ENCODE measurements around the gene EGFR.

Gene EGFR
- total RNA-seq, result 0.12 to 0.30 reads per million in 2 experiments

GRCh38 chr7:55018361-55019190, at the start of gene EGFR:
Gene EGFR, plus strand, starts transcription at chr7:55019017. Its CDS starts 261 bp downstream, at chr7:55019278.
- no peak for DNase-seq (ENCODE audit: low read depth)

- no peak for DNase-seq (ENCODE audit: low read depth)
Observed at GRCh38 chr7:54969208-54969967, 49.4 kb upstream of the EGFR start.

- no peak for DNase-seq (ENCODE audit: low read depth)
Observed at GRCh38 chr7:54972733-54973294, 46.0 kb upstream of the EGFR start.

- DNase-seq (ENCODE audit: low read depth), result no peak
Observed at GRCh38 chr7:54978364-54979116, 40.3 kb upstream of the EGFR start.

- no peak for DNase-seq (ENCODE audit: low read depth)
Observed at GRCh38 chr7:54980521-54980920, 38.3 kb upstream of the EGFR start.

GRCh38 chr7:54981913-54982312, 36.9 kb upstream of the EGFR start:
- DNase-seq (ENCODE audit: low read depth), result no peak

- DNase-seq (ENCODE audit: low read depth), result no peak
Observed at GRCh38 chr7:54985426-54986330, 33.1 kb upstream of the EGFR start.

- no peak for DNase-seq (ENCODE audit: low read depth)
Observed at GRCh38 chr7:54986716-54987115, 32.1 kb upstream of the EGFR start.

GRCh38 chr7:54987772-54988171, 31.0 kb upstream of the EGFR start:
- no peak for DNase-seq (ENCODE audit: low read depth)

- DNase-seq (ENCODE audit: low read depth), result no peak
Observed at GRCh38 chr7:54988516-54988915, 30.3 kb upstream of the EGFR start.

GRCh38 chr7:54989453-54990225, 29.2 kb upstream of the EGFR start:
- DNase-seq (ENCODE audit: low read depth), result no peak

GRCh38 chr7:54991341-54991740, 27.5 kb upstream of the EGFR start:
- DNase-seq (ENCODE audit: low read depth), result no peak

GRCh38 chr7:54992871-54993475, 25.8 kb upstream of the EGFR start:
- DNase-seq (ENCODE audit: low read depth), result no peak

GRCh38 chr7:54995166-54995565, 23.7 kb upstream of the EGFR start:
- no peak for DNase-seq (ENCODE audit: low read depth)

- DNase-seq (ENCODE audit: low read depth), result no peak
Observed at GRCh38 chr7:54995610-54996363, 23.0 kb upstream of the EGFR start.

- DNase-seq (ENCODE audit: low read depth), result no peak
Observed at GRCh38 chr7:54996391-54996790, 22.4 kb upstream of the EGFR start.

- no peak for DNase-seq (ENCODE audit: low read depth)
Observed at GRCh38 chr7:55004579-55004978, 14.2 kb upstream of the EGFR start.

- DNase-seq (ENCODE audit: low read depth), result no peak
Observed at GRCh38 chr7:55005241-55005851, 13.5 kb upstream of the EGFR start.

GRCh38 chr7:55006499-55006898, 12.3 kb upstream of the EGFR start:
- no peak for DNase-seq (ENCODE audit: low read depth)

Data from T follicular helper cell (primary cell).